ENCODE results near the gene CHST12.
A peak's percentile ranks its signal among the peaks of the same experiment; 100 is the strongest.

Gene CHST12

GRCh38 chr7:2476298-2476697 is 72.9 kb downstream of the CHST12 start, which contains the start of gene GRIFIN:
TSS of gene GRIFIN (minus strand) at chr7:2476398. CDS start at chr7:2476383, 15 bp downstream.
- Histone ChIP-seq H3K4me3 (replicated peaks; ENCODE audit: insufficient read depth, low read length) (no peak within 1 kb of the TSS), H3K27me3 (ENCODE audit: insufficient read depth, poor library complexity, severe bottlenecking) (no peaks in the 10 kb centered on the region), H3K27ac (replicated peaks) (no peak within 1 kb of the TSS)
- TF ChIP-seq POLR2AphosphoS5 (IDR thresholded peaks at IDR 0.05; ENCODE audit: low read depth), result no peak
- no peak for TF ChIP-seq SPI1 (IDR thresholded peaks at IDR 0.05; ENCODE audit: borderline replicate concordance, low read depth)
- no peak for TF ChIP-seq CTCF (IDR thresholded peaks at IDR 0.05; ENCODE audit: insufficient read depth, low read length)
- no peak for TF ChIP-seq GABPA (IDR thresholded peaks at IDR 0.05; ENCODE audit: low read depth)
- no peak for TF ChIP-seq REST (IDR thresholded peaks at IDR 0.05; ENCODE audit: insufficient replicate concordance, low read depth)
- DNase-seq (ENCODE audit: low read depth in 1 of 2, low spot score in 1 of 2), result no peak

- DNase-seq (ENCODE audit: low read depth in 1 of 2, low spot score in 1 of 2), result no peak
- H3K27ac ChIP-seq (replicated peaks), result no peak overlapping the region
- TF ChIP-seq SPI1 (IDR thresholded peaks at IDR 0.05; ENCODE audit: borderline replicate concordance, low read depth) (no peak), GABPA (IDR thresholded peaks at IDR 0.05; ENCODE audit: low read depth) (no peak), POLR2AphosphoS5 (IDR thresholded peaks at IDR 0.05; ENCODE audit: low read depth) (no peak), CTCF (IDR thresholded peaks at IDR 0.05; ENCODE audit: insufficient read depth, low read length) (no peak), REST (IDR thresholded peaks at IDR 0.05; ENCODE audit: insufficient replicate concordance, low read depth) (no peak)
- H3K4me3 ChIP-seq (replicated peaks; ENCODE audit: insufficient read depth, low read length), result no peak overlapping the region
- H3K27me3 ChIP-seq (ENCODE audit: insufficient read depth, poor library complexity, severe bottlenecking), result no peaks in the 10 kb centered on the region
Observed at GRCh38 chr7:2476776-2477446, 73.5 kb downstream of the CHST12 start.

GRCh38 chr7:2477447-2478398 is 74.3 kb downstream of the CHST12 start:
- peak; percentile 74 to 86 for DNase-seq (ENCODE audit: low read depth in 1 of 2, low spot score in 1 of 2)
- no peaks in the 10 kb centered on the region for H3K27me3 ChIP-seq (ENCODE audit: insufficient read depth, poor library complexity, severe bottlenecking)
- H3K4me3 ChIP-seq (replicated peaks; ENCODE audit: insufficient read depth, low read length), result no peak overlapping the region
- H3K27ac ChIP-seq (replicated peaks), result no peak overlapping the region
- no peak for TF ChIP-seq GABPA (IDR thresholded peaks at IDR 0.05; ENCODE audit: low read depth)
- peak; percentile 65 for TF ChIP-seq POLR2AphosphoS5 (IDR thresholded peaks at IDR 0.05; ENCODE audit: low read depth)
- TF ChIP-seq REST (IDR thresholded peaks at IDR 0.05; ENCODE audit: insufficient replicate concordance, low read depth), result no peak
- TF ChIP-seq CTCF (IDR thresholded peaks at IDR 0.05; ENCODE audit: insufficient read depth, low read length), result peak; percentile 56
- no peak; the same call in 1 of the 2 replicates for TF ChIP-seq SPI1 (IDR thresholded peaks at IDR 0.05; ENCODE audit: borderline replicate concordance, low read depth)
